Body of pancreas (tissue), 4 donors: Measurements from ENCODE around the gene SHISAL1.

ENCODE experiments used
- CTCF ChIP-seq, 7 experiments: fragments of 450-650 bp in 4 of 7; fragments of 200-600 bp in 3 of 7; sonication (generic) in 3 of 7; IDR thresholded peaks; one replicate each; pipeline ENCODE4 v1.5.1; 2016 to 2019; ENCODE audit warnings: antibody characterized with exemption in 7 of 7
- POLR2A ChIP-seq, 3 donors: fragments of 450-650 bp; IDR thresholded peaks; one replicate each; pipeline ENCODE4 v1.6.1; 2016; ENCODE audit warnings: antibody characterized with exemption in 3 of 3, mild to moderate bottlenecking in 2 of 3

DNA sequence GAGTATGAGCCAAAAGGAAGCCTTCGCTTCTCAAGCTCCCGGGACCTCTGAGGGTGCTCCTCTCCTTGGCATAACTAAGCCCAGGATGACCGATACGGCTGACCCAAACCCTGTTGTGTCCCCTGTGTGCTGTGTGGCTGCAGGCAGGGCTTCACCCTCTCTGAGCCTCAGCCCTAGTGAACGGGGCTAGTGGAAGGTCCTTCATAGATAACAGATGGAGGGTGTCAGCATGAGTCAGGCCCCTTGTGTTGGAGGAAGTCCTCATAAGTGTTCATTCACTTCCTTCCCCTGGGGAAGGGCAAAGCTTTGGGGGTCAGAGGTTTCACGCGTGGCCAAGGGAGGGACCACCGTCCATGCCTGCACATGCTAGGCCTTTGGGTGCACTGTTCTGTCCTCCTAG, 21.5 kb downstream of the SHISAL1 start:
- no peak for TF ChIP-seq POLR2A (IDR thresholded peaks at IDR 0.05)
- TF ChIP-seq CTCF (IDR thresholded peaks at IDR 0.05) = no peak
